B cell (primary cell): ENCODE measurements around the gene HOXA2. TPM values are rescaled to one million over a fixed set of nuclear protein-coding genes. Genes with fewer than 3 reads are reported as not detected.

ENCODE experiments used
- ATAC-seq: fragments of 200-7000 bp; cut with Tn5 transposase; one replicate; pipeline ENCODE4 v1.10.0; 2021; ENCODE audit warnings: low read depth, mild to moderate bottlenecking, moderate number of reproducible peaks, moderate library complexity
- CTCF ChIA-PET: fragments of 350-600 bp; sonication (Branson Sonifier 250); formaldehyde crosslinking; loops from one replicate; lab custom pipeline; 2021; ENCODE audit warnings: antibody characterized with exemption, inconsistent platforms; lab: Charles Lee
- POLR2A ChIA-PET: fragments of 350-600 bp; sonication (Branson Sonifier 250); formaldehyde crosslinking; loops from one replicate; lab custom pipeline; 2021; ENCODE audit warnings: antibody characterized with exemption; lab: Charles Lee
- DNase-seq: peaks from one replicate; pipeline ENCODE4 v3.0.0; 2013
- H2AFZ ChIP-seq: 2 replicates; pipeline ENCODE4 v1.6.1; 2012; ENCODE audit warnings: mild to moderate bottlenecking, low read depth, low read length; ENCODE audit not compliant: insufficient read depth, poor library complexity, severe bottlenecking
- H3K27ac ChIP-seq, 2 donors: 1 replicate in 1 of 2; 2 replicates in 1 of 2; pipeline ENCODE4 v1.5.1; 2012 to 2013; ENCODE audit warnings: low read length in 2 of 2, mild to moderate bottlenecking in 2 of 2, moderate library complexity in 1 of 2
- H3K27me3 ChIP-seq, 4 experiments: fragments of 200-600 bp in 1 of 4; sonication (generic) in 1 of 4; replicated peaks in 1 of 4; 1 replicate in 2 of 4; 2 replicates in 2 of 4; pipeline versions ENCODE4 v1.6.1 to v1.7.0; 2013 to 2016; ENCODE audit warnings: low read length in 3 of 4, mild to moderate bottlenecking in 2 of 4, mixed read lengths in 1 of 4, moderate library complexity in 1 of 4; ENCODE audit not compliant: insufficient read depth in 4 of 4, control insufficient read depth in 3 of 4; ENCODE audit errors: control extremely low read depth in 1 of 4
- H3K36me3 ChIP-seq, 2 experiments: replicated peaks in 1 of 2; 1 replicate in 1 of 2; 2 replicates in 1 of 2; pipeline versions ENCODE4 v1.6.1 to v1.7.1; 2013; ENCODE audit warnings: low read length in 1 of 2; ENCODE audit not compliant: insufficient read depth in 2 of 2, control insufficient read depth in 1 of 2; ENCODE audit errors: control extremely low read depth in 1 of 2, extremely low read depth in 1 of 2
- H3K4me1 ChIP-seq, 2 donors: fragments of 200-600 bp in 1 of 2; sonication (generic) in 1 of 2; 1 replicate in 1 of 2; 2 replicates in 1 of 2; pipeline versions ENCODE4 v1.5.1 to v1.6.1; 2013 to 2017; ENCODE audit warnings: low read length in 2 of 2; ENCODE audit not compliant: control insufficient read depth in 2 of 2, insufficient read depth in 2 of 2
- H3K4me2 ChIP-seq: replicated peaks from 2 replicates; pipeline ENCODE3; 2012; ENCODE audit warnings: mild to moderate bottlenecking, low read depth, low read length; ENCODE audit not compliant: poor library complexity, severe bottlenecking
- H3K4me3 ChIP-seq, 5 experiments: fragments of 200-600 bp in 1 of 5; sonication (generic) in 1 of 5; 1 replicate in 3 of 5; 2 replicates in 2 of 5; pipeline versions ENCODE4 v1.5.1 to v1.7.0; 2011 to 2016; ENCODE audit warnings: low read length in 4 of 5, mild to moderate bottlenecking in 4 of 5, low read depth in 2 of 5, control low read depth in 1 of 5, moderate library complexity in 1 of 5; ENCODE audit not compliant: insufficient read depth in 1 of 5; ENCODE audit errors: control extremely low read depth in 1 of 5, extremely low read depth in 1 of 5
- H3K79me2 ChIP-seq: fragments of 200-600 bp; sonication (generic); one replicate; pipeline ENCODE4 v1.6.0; 2016; ENCODE audit warnings: low read length; ENCODE audit not compliant: control insufficient read depth, insufficient read depth
- H3K9ac ChIP-seq: fragments of 200-600 bp; sonication (generic); 2 replicates; pipeline ENCODE4 v1.6.1; 2017; ENCODE audit warnings: mild to moderate bottlenecking, low read length, moderate library complexity
- H3K9me3 ChIP-seq, 3 donors: one replicate each; pipeline versions ENCODE4 v1.6.1 to v1.7.1; 2013; ENCODE audit warnings: low read length in 2 of 3; ENCODE audit not compliant: control insufficient read depth in 2 of 3, insufficient read depth in 1 of 3; ENCODE audit errors: control extremely low read depth in 1 of 3
- H4K20me1 ChIP-seq: 2 replicates; pipeline ENCODE4 v1.6.0; 2012; ENCODE audit warnings: mild to moderate bottlenecking, low read length; ENCODE audit not compliant: insufficient read depth, control insufficient read depth, poor library complexity, severe bottlenecking
- H3K27ac Mint-ChIP-seq: one replicate; pipeline ENCODE4 v1.8.0; 2021; ENCODE audit warnings: mixed read lengths
- H3K27me3 Mint-ChIP-seq: one replicate; pipeline ENCODE4 v1.8.0; 2021; ENCODE audit warnings: mixed read lengths
- H3K4me1 Mint-ChIP-seq: one replicate; pipeline ENCODE4 v1.8.0; 2021; ENCODE audit warnings: mixed read lengths
- H3K4me3 Mint-ChIP-seq: one replicate; pipeline ENCODE4 v1.8.0; 2021; ENCODE audit warnings: mixed read lengths
- H3K9me3 Mint-ChIP-seq: one replicate; pipeline ENCODE4 v1.8.0; 2022; ENCODE audit warnings: mixed read lengths; ENCODE audit not compliant: insufficient read depth
- EZH2 ChIP-seq: IDR thresholded peaks from 2 replicates; pipeline ENCODE4 v1.6.1; 2012; ENCODE audit warnings: borderline replicate concordance, low read depth, mild to moderate bottlenecking, moderate library complexity, low read length; ENCODE audit not compliant: insufficient read depth, poor library complexity, severe bottlenecking
- WGBS: methylation state at CpG from one replicate; pipeline ENCODE4 v1.1.5; 2013; ENCODE audit warnings: missing lambda C conversion rate; ENCODE audit not compliant: insufficient coverage; 5-methylcytosine and 5-hydroxymethylcytosine counted together
- intact Hi-C: fragments of 100-400 bp; cut with micrococcal nuclease; formaldehyde crosslinking; loops from one replicate; pipeline ENCODE4 v1.10.0; 2022
- polyA plus RNA-seq: library from polyadenylated mRNA; depleted of rRNA; stranded (reverse); fragments of >200 nt; gene quantifications from 2 replicates; pipeline ENCODE4 v1.2.3, GENCODE V29; 2012
- total RNA-seq, 2 donors: library from RNA; stranded (reverse); fragments of 120-200 nt in 1 of 2; gene quantifications; 1 replicate in 1 of 2; 2 replicates in 1 of 2; pipeline versions ENCODE4 v1.2.3 to v1.2.4, GENCODE V29; 2013 to 2022
- TF ChIP-seq, protein P1 (sequence below): fragments of 200-600 bp; IDR thresholded peaks from one replicate; pipeline ENCODE4 v1.8.0; 2022; ENCODE audit warnings: antibody characterized with exemption, mild to moderate bottlenecking

Gene HOXA2
- total and polyA plus RNA-seq, 2 donors (not counting 1 experiment from before 2014, with no cell fraction given): not detected

DNA sequence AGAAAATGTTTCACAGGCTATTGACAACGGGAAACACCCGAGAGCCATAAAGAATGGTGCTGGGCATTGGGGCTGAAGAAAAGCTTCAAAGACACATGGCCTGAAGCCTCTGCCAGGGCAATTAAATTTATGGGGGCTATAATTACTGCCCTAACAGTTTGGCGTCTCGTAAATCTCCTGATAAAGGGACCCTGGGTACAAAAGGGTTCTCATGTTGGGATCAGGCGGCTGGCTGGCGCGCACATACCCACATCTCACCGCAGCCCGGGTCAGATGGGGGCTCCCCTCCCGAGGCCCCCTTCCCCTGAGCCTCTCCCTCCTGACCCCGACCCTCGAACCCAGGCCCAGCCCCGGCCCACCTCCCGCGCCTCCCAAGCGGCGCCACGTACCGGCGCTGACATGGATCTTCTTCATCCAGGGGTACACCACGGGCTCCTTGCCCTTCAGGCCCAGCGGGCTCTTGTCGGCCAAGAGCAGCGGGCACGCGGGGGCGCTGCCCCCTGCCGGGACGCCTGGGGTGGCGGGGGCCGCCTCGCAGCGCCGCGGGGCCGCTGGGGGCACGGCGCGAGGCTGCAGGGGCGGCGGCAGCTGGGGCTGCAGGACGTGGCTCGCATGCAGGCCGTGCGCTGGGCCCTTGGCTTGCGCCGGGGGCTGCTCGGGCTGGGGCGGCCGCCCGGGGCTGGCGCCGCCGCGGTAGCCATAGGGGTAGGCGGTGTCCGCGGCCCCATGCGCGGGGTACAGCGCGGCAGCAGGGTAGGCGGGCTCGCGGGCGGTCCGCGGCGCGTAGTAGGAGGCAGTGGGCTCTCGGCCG lies 27.5 kb upstream of the HOXA2 start:
- Mint-ChIP-seq H3K4me1 (no peaks in the 10 kb centered on the region), H3K4me3 (peak overlapping the region; percentile 34), H3K9me3 (peaks cover 2% of the 10 kb centered on the region), H3K27ac (no peak overlapping the region), H3K27me3 (peaks cover 65% of the 10 kb centered on the region)
- ChIA-PET CTCF (interaction anchor here (1.1 kb wide), 1 partner anchor 31 kb away, joined by 5 read pairs; no protein-coding TSS in a partner anchor), POLR2A (no interaction called here)
- Histone ChIP-seq H3K9me3 (peaks cover 0 to 13% (median 0%) of the 10 kb centered on the region in 3 donors), H2AFZ (peak overlapping the region; percentile 83), H4K20me1 (no peaks in the 10 kb centered on the region), H3K9ac (peak overlapping the region; percentile 71), H3K4me2 (peak overlapping the region; percentile 74), H3K79me2 (no peaks in the 10 kb centered on the region), H3K27me3 (peaks cover 0 to 16% (median 5%) of the 10 kb centered on the region in 4 experiments), H3K36me3 (no peaks in the 10 kb centered on the region), H3K27ac (no peak overlapping the region), H3K4me3 (peak overlapping the region in 3 of 5 experiments; percentile 58 to 72 (median 67)), H3K4me1 (no peaks in the 10 kb centered on the region)
- ATAC-seq (peak; percentile 37), DNase-seq (no peak)
- intact Hi-C loops: loop anchor here (1.0 kb wide), 1 partner anchor 266 kb away; the partner anchor contains the start of gene SKAP2
- 61% methylated on average over 69 of the region's 72 CpGs for WGBS
- TF ChIP-seq EZH2: no peak
- TF ChIP-seq, protein P1, sequence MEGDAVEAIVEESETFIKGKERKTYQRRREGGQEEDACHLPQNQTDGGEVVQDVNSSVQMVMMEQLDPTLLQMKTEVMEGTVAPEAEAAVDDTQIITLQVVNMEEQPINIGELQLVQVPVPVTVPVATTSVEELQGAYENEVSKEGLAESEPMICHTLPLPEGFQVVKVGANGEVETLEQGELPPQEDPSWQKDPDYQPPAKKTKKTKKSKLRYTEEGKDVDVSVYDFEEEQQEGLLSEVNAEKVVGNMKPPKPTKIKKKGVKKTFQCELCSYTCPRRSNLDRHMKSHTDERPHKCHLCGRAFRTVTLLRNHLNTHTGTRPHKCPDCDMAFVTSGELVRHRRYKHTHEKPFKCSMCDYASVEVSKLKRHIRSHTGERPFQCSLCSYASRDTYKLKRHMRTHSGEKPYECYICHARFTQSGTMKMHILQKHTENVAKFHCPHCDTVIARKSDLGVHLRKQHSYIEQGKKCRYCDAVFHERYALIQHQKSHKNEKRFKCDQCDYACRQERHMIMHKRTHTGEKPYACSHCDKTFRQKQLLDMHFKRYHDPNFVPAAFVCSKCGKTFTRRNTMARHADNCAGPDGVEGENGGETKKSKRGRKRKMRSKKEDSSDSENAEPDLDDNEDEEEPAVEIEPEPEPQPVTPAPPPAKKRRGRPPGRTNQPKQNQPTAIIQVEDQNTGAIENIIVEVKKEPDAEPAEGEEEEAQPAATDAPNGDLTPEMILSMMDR: no peak
